K562 (cell line): Measurements from ENCODE around the gene PSEN1. TPM values are rescaled to one million over a fixed set of nuclear protein-coding genes. Genes with fewer than 3 reads are reported as not detected.

ENCODE experiments used
- AFF1 ChIP-seq, 2 experiments: fragments of 450-650 bp; IDR thresholded peaks; 2 replicates each; pipeline ENCODE4 v1.6.1; 2018; ENCODE audit warnings: mild to moderate bottlenecking in 2 of 2, low read depth in 1 of 2; ENCODE audit not compliant: partially characterized antibody in 2 of 2
- CAMTA2 ChIP-seq: fragments of 250-450 bp; sonication (Bioruptor Pico); conservative IDR thresholded peaks from 2 replicates; pipeline ENCODE4 v1.5.1; 2022
- CBX5 ChIP-seq: IDR thresholded peaks from 2 replicates; pipeline ENCODE4 v1.6.1; 2014; ENCODE audit warnings: low read depth, borderline replicate concordance
- DLX4 ChIP-seq: fragments of 250-450 bp; sonication (Bioruptor Pico); IDR thresholded peaks from 2 replicates; pipeline ENCODE4 v1.6.1; 2021; ENCODE audit warnings: mild to moderate bottlenecking
- FOXJ3 ChIP-seq: sonication (generic); formaldehyde crosslinking; IDR thresholded peaks from 2 replicates; pipeline ENCODE4 v1.4.0; 2020; ENCODE audit warnings: mild to moderate bottlenecking, missing genetic modification reagents
- NFATC3 ChIP-seq: fragments of 450-650 bp; IDR thresholded peaks from 2 replicates; pipeline ENCODE4 v1.6.1; 2017; ENCODE audit warnings: mild to moderate bottlenecking
- POLR2G ChIP-seq: fragments of 200-400 bp; formaldehyde crosslinking; IDR thresholded peaks from 2 replicates; pipeline ENCODE4 v1.6.1; 2017; ENCODE audit warnings: low read depth, mild to moderate bottlenecking, antibody characterized with exemption, low read length, moderate library complexity
- RFX7 ChIP-seq: fragments of 250-450 bp; sonication (Bioruptor Pico); IDR thresholded peaks from 2 replicates; pipeline ENCODE4 v1.5.1; 2021; ENCODE audit warnings: mild to moderate bottlenecking
- SIN3B ChIP-seq: fragments of 450-650 bp; IDR thresholded peaks from 2 replicates; pipeline ENCODE4 v1.6.1; 2017; ENCODE audit warnings: low read depth, mild to moderate bottlenecking, moderate library complexity
- SIX5 ChIP-seq, 2 experiments: IDR thresholded peaks; 2 replicates each; pipeline ENCODE4 v1.6.1; 2011; ENCODE audit warnings: low read length in 2 of 2, borderline replicate concordance in 1 of 2, low read depth in 1 of 2, mild to moderate bottlenecking in 1 of 2, moderate library complexity in 1 of 2; ENCODE audit not compliant: insufficient read depth in 1 of 2
- ZNF41 ChIP-seq: fragments of 250-450 bp; sonication (Bioruptor Pico); conservative IDR thresholded peaks from 2 replicates; pipeline ENCODE4 v1.4.0; 2020; ENCODE audit warnings: mild to moderate bottlenecking
- polyA plus RNA-seq, 8 experiments: library from polyadenylated mRNA; depleted of rRNA in 4 of 8; stranded (reverse) in 5 of 8; unstranded in 3 of 8; fragments of >200 nt; fragmentation: Nextera tagmentation in 2 of 8; fragmentation: Illumina TruSeq in 1 of 8; extraction: Ambion mirVana in 2 of 8; extraction: Trizol in 1 of 8; gene quantifications; 2 replicates each; pipeline versions ENCODE4 v1.2.1 to v1.2.3, GENCODE V29; 2011 to 2014; ENCODE audit warnings: inconsistent platforms in 1 of 8, missing spikeins in 1 of 8
- total RNA-seq, 7 experiments: library from RNA; depleted of rRNA in 6 of 7; stranded (reverse); fragments of >200 nt in 6 of 7; fragmentation: Illumina TruSeq in 2 of 7; extraction: Trizol in 2 of 7; gene quantifications; 2 replicates each; pipeline versions ENCODE4 v1.2.1 to v1.2.3, GENCODE V29; 2011 to 2021; ENCODE audit warnings: low replicate concordance in 1 of 7
- TF ChIP-seq, protein P1 (sequence below): IDR thresholded peaks from 2 replicates; pipeline ENCODE4 v1.6.1; 2012; ENCODE audit warnings: low read depth, low read length, improper control_type of control experiment, borderline replicate concordance
- TF ChIP-seq, protein P2 (sequence below): fragments of 450-650 bp; formaldehyde crosslinking; IDR thresholded peaks from 2 replicates; pipeline ENCODE4 v1.4.0; 2020; ENCODE audit warnings: mild to moderate bottlenecking, moderate library complexity

PSEN1 gene
- total and polyA plus RNA-seq, 9 of the 15 experiments (the other 6 are each of a cell fraction or from before 2014, with no cell fraction given), result 6.5 to 25.2 (median 14.3) TPM

DNA sequence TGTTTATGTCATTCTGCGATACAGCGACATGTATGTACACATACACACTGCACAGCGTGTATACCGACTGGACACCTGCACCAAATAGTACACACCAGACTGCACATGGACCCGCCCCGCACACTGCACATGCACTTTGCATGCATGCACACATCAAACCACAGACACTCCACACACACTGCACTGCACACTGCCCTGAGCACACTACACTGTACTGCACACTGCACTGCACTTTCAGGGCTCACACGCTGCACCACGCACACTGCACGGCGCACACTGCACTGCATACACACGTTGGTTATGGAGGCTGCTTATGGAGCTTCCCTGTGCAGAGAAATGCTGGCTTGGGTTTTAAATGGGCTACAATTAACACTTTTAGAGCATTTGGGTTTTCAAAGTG lies 102.6 kb downstream of the PSEN1 start (continued):
- TF ChIP-seq AFF1 (IDR thresholded peaks at IDR 0.05; ENCODE audit: low read depth in 1 of 2, partially characterized antibody in 2 of 2), result no peak
- no peak for TF ChIP-seq ZNF41 (CRISPR knock-in tag)
- TF ChIP-seq, protein P1, sequence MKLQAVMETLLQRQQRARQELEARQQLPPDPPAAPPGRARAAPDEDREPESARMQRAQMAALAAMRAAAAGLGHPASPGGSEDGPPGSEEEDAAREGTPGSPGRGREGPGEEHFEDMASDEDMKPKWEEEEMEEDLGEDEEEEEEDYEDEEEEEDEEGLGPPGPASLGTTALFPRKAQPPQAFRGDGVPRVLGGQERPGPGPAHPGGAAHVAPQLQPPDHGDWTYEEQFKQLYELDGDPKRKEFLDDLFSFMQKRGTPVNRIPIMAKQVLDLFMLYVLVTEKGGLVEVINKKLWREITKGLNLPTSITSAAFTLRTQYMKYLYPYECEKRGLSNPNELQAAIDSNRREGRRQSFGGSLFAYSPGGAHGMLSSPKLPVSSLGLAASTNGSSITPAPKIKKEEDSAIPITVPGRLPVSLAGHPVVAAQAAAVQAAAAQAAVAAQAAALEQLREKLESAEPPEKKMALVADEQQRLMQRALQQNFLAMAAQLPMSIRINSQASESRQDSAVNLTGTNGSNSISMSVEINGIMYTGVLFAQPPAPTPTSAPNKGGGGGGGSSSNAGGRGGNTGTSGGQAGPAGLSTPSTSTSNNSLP, result no peak
- no peak for TF ChIP-seq FOXJ3 (CRISPR knock-in tag)
- TF ChIP-seq CBX5, result no peak
- TF ChIP-seq CAMTA2 (CRISPR knock-in tag), result no peak
- TF ChIP-seq, protein P2, sequence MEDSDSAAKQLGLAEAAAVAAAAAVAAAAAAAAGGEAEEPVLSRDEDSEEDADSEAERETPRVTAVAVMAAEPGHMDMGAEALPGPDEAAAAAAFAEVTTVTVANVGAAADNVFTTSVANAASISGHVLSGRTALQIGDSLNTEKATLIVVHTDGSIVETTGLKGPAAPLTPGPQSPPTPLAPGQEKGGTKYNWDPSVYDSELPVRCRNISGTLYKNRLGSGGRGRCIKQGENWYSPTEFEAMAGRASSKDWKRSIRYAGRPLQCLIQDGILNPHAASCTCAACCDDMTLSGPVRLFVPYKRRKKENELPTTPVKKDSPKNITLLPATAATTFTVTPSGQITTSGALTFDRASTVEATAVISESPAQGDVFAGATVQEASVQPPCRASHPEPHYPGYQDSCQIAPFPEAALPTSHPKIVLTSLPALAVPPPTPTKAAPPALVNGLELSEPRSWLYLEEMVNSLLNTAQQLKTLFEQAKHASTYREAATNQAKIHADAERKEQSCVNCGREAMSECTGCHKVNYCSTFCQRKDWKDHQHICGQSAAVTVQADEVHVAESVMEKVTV (CRISPR knock-in tag), result no peak
- no peak for TF ChIP-seq NFATC3
- no peak for TF ChIP-seq RFX7
- no peak for TF ChIP-seq DLX4 (CRISPR knock-in tag)
- TF ChIP-seq SIX5 (IDR thresholded peaks at IDR 0.05; ENCODE audit: borderline replicate concordance in 1 of 2, insufficient read depth in 1 of 2, low read depth in 1 of 2, low read length in 2 of 2), result no peak
- TF ChIP-seq POLR2G, result no peak
- TF ChIP-seq SIN3B, result no peak
